Liver (tissue), 9 donors: ENCODE data around the gene ACTN4. TPM values are rescaled to one million over a fixed set of nuclear protein-coding genes. Genes with fewer than 3 reads are reported as not detected.

Source experiments
- DNase-seq: peaks from one replicate; pipeline ENCODE4 v3.0.0-alpha.2; 2017; ENCODE audit warnings: low spot score
- H3K27ac ChIP-seq, 2 donors: one replicate each; pipeline ENCODE4 v1.7.0; 2013; ENCODE audit warnings: inconsistent platforms in 2 of 2, low read length in 2 of 2, control low read depth in 1 of 2, low read depth in 1 of 2, mild to moderate bottlenecking in 1 of 2
- H3K27me3 ChIP-seq, 4 donors: one replicate each; pipeline versions ENCODE4 v1.6.1 to v1.7.0; 2013; ENCODE audit warnings: low read length in 3 of 4, inconsistent platforms in 1 of 4, mild to moderate bottlenecking in 1 of 4, moderate library complexity in 1 of 4; ENCODE audit not compliant: control insufficient read depth in 4 of 4, insufficient read depth in 4 of 4
- H3K36me3 ChIP-seq, 4 donors: one replicate each; pipeline versions ENCODE4 v1.6.1 to v1.7.0; 2013; ENCODE audit warnings: low read length in 3 of 4, mild to moderate bottlenecking in 3 of 4, low read depth in 1 of 4, moderate library complexity in 1 of 4; ENCODE audit not compliant: control insufficient read depth in 4 of 4, insufficient read depth in 3 of 4
- H3K4me1 ChIP-seq, 4 donors: one replicate each; pipeline versions ENCODE4 v1.6.1 to v1.7.0; 2013; ENCODE audit warnings: low read length in 3 of 4, mild to moderate bottlenecking in 3 of 4, moderate library complexity in 1 of 4; ENCODE audit not compliant: control insufficient read depth in 4 of 4, insufficient read depth in 4 of 4
- H3K4me3 ChIP-seq, 3 donors: one replicate each; pipeline versions ENCODE4 v1.6.1 to v1.7.0; 2013; ENCODE audit warnings: low read length in 3 of 3, control low read depth in 1 of 3, low read depth in 1 of 3, mild to moderate bottlenecking in 1 of 3
- H3K9ac ChIP-seq, 2 donors: one replicate each; pipeline ENCODE4 v1.7.0; 2013; ENCODE audit warnings: low read length in 2 of 2, mild to moderate bottlenecking in 2 of 2, moderate library complexity in 2 of 2, control low read depth in 1 of 2, low read depth in 1 of 2
- H3K9me3 ChIP-seq, 4 donors: one replicate each; pipeline versions ENCODE4 v1.6.1 to v1.7.0; 2013; ENCODE audit warnings: low read length in 3 of 4; ENCODE audit not compliant: control insufficient read depth in 4 of 4
- EGR1 ChIP-seq, 2 donors: IDR thresholded peaks; 2 replicates each; pipeline ENCODE4 v1.6.1; 2016 to 2018; ENCODE audit warnings: antibody characterized with exemption in 2 of 2, low read depth in 2 of 2
- FOXA1 ChIP-seq: IDR thresholded peaks from 2 replicates; pipeline ENCODE4 v1.6.1; 2016; ENCODE audit warnings: antibody characterized with exemption
- FOXA2 ChIP-seq: IDR thresholded peaks from 2 replicates; pipeline ENCODE4 v1.6.1; 2016; ENCODE audit warnings: antibody characterized with exemption
- GABPA ChIP-seq, 2 donors: IDR thresholded peaks in 1 of 2; conservative IDR thresholded peaks in 1 of 2; 2 replicates each; pipeline ENCODE4 v1.6.1; 2016; ENCODE audit warnings: antibody characterized with exemption in 2 of 2, mild to moderate bottlenecking in 1 of 2, moderate library complexity in 1 of 2
- HNF4A ChIP-seq, 2 donors: conservative IDR thresholded peaks; 2 replicates each; pipeline ENCODE4 v1.6.1; 2016; ENCODE audit warnings: antibody characterized with exemption in 2 of 2, mild to moderate bottlenecking in 2 of 2
- HNF4G ChIP-seq: IDR thresholded peaks from 2 replicates; pipeline ENCODE4 v1.6.1; 2016; ENCODE audit warnings: antibody characterized with exemption
- JUND ChIP-seq, 2 donors: IDR thresholded peaks; 2 replicates each; pipeline ENCODE4 v1.6.1; 2016; ENCODE audit warnings: antibody characterized with exemption in 2 of 2
- MAX ChIP-seq: IDR thresholded peaks from 2 replicates; pipeline ENCODE4 v1.6.1; 2016; ENCODE audit warnings: antibody characterized with exemption
- NR2F2 ChIP-seq: IDR thresholded peaks from 2 replicates; pipeline ENCODE4 v1.6.1; 2016; ENCODE audit warnings: antibody characterized with exemption
- RAD21 ChIP-seq, 2 donors: IDR thresholded peaks; 2 replicates each; pipeline ENCODE4 v1.6.1; 2016; ENCODE audit warnings: antibody characterized with exemption in 2 of 2, mild to moderate bottlenecking in 2 of 2
- RXRA ChIP-seq, 2 donors: IDR thresholded peaks; 2 replicates each; pipeline ENCODE4 v1.6.1; 2017 to 2018; ENCODE audit warnings: antibody characterized with exemption in 2 of 2, mild to moderate bottlenecking in 1 of 2
- SP1 ChIP-seq: IDR thresholded peaks from 2 replicates; pipeline ENCODE4 v1.6.1; 2018; ENCODE audit warnings: antibody characterized with exemption, mild to moderate bottlenecking
- TAF1 ChIP-seq: conservative IDR thresholded peaks from 2 replicates; pipeline ENCODE4 v1.6.1; 2016; ENCODE audit warnings: antibody characterized with exemption, mild to moderate bottlenecking
- WGBS: extraction: QIAGEN DNeasy Blood & Tissue Kit; methylation state at CpG from one replicate; pipeline ENCODE4 v1.1.7; 2013; 5-methylcytosine and 5-hydroxymethylcytosine counted together
- polyA plus RNA-seq, 2 donors: library from polyadenylated mRNA; stranded (reverse) in 1 of 2; unstranded in 1 of 2; fragments of 200-250 nt in 1 of 2; fragments of >200 nt in 1 of 2; fragmentation: Nextera tagmentation in 1 of 2; extraction: Ambion mirVana in 1 of 2; gene quantifications; one replicate each; pipeline versions ENCODE4 v1.2.1 to v1.2.3, GENCODE V29; 2013 to 2015
- total RNA-seq, 2 donors: library from RNA; depleted of rRNA; stranded (reverse); fragments of >200 nt; gene quantifications; one replicate each; pipeline ENCODE4 v1.2.3, GENCODE V29; 2014
- TF ChIP-seq, protein P1 (sequence below): IDR thresholded peaks from 2 replicates; pipeline ENCODE4 v1.6.1; 2016; ENCODE audit warnings: antibody characterized with exemption, mild to moderate bottlenecking
- TF ChIP-seq, protein P2 (sequence below): IDR thresholded peaks from 2 replicates; pipeline ENCODE4 v1.6.1; 2016; ENCODE audit warnings: antibody characterized with exemption
- TF ChIP-seq, protein P3 (sequence below): IDR thresholded peaks from 2 replicates; pipeline ENCODE4 v1.6.1; 2016; ENCODE audit warnings: antibody characterized with exemption
- TF ChIP-seq, protein P4 (sequence below): fragments of 150-350 bp; IDR thresholded peaks from 2 replicates; pipeline ENCODE4 v1.5.1; 2017; ENCODE audit warnings: improper control_type of control experiment, low read depth, low read length; ENCODE audit not compliant: missing input control
- donor health status: healthy.
- donor health status: healthy.
- donor health status: healthy.
- donor health status: healthy.
- donor health status: healthy.

Gene ACTN4
- total and polyA plus RNA-seq, 4 donors: 35.4 to 164 (median 98.7) TPM

DNA sequence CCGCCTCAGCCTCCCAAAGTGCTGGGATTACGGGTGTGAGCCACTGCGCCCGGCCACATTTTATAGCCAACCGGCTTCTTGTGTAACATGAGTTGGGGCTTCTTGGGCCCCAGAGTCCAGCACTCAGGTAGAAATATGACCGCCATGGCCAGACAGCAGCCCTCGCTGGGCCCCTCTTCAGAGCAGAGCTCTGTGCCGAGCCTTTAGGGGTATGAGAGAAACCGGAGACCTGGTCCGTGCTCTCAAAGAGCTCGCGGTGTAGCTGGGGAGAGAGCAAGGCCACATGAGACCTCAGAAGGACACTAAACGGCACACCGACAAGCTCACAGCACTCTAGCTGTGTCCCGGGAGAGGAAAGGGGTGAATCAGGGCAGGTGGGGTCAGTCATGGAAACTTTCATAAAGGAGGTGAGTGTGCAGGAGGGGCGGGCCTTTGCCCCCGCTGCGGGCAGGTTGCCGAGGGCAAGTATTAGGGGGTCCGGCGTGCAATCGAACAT, 15.8 kb downstream of the ACTN4 start:
- DNase-seq: no peak
- H3K36me3 ChIP-seq: no peaks in the 10 kb centered on the region
- H3K9ac ChIP-seq: no peak overlapping the region

More for the DNA sequence above, 15.8 kb downstream of the ACTN4 start:
- peak overlapping the region in 1 of 2 donors; percentile 92 for H3K27ac ChIP-seq
- no peak overlapping the region for H3K4me3 ChIP-seq
- 93% methylated on average over 22 of the region's 22 CpGs for WGBS
- peaks cover 22 to 71% (median 63%) of the 10 kb centered on the region in 4 donors for H3K4me1 ChIP-seq
- H3K9me3 ChIP-seq: no peaks in the 10 kb centered on the region
- TF ChIP-seq NR2F2 (no peak), FOXA2 (no peak), JUND (IDR thresholded peaks at IDR 0.05) (no peak), HNF4G (no peak), TAF1 (no peak), SP1 (no peak), EGR1 (IDR thresholded peaks at IDR 0.05; ENCODE audit: low read depth in 2 of 2) (no peak), MAX (no peak), RXRA (IDR thresholded peaks at IDR 0.05) (no peak), GABPA (IDR thresholded peaks at IDR 0.05 in 1 of 2, conservative IDR thresholded peaks at IDR 0.05 in 1 of 2) (no peak), FOXA1 (no peak), RAD21 (IDR thresholded peaks at IDR 0.05) (no peak), HNF4A (conservative IDR thresholded peaks at IDR 0.05) (no peak)
- TF ChIP-seq, protein P1, sequence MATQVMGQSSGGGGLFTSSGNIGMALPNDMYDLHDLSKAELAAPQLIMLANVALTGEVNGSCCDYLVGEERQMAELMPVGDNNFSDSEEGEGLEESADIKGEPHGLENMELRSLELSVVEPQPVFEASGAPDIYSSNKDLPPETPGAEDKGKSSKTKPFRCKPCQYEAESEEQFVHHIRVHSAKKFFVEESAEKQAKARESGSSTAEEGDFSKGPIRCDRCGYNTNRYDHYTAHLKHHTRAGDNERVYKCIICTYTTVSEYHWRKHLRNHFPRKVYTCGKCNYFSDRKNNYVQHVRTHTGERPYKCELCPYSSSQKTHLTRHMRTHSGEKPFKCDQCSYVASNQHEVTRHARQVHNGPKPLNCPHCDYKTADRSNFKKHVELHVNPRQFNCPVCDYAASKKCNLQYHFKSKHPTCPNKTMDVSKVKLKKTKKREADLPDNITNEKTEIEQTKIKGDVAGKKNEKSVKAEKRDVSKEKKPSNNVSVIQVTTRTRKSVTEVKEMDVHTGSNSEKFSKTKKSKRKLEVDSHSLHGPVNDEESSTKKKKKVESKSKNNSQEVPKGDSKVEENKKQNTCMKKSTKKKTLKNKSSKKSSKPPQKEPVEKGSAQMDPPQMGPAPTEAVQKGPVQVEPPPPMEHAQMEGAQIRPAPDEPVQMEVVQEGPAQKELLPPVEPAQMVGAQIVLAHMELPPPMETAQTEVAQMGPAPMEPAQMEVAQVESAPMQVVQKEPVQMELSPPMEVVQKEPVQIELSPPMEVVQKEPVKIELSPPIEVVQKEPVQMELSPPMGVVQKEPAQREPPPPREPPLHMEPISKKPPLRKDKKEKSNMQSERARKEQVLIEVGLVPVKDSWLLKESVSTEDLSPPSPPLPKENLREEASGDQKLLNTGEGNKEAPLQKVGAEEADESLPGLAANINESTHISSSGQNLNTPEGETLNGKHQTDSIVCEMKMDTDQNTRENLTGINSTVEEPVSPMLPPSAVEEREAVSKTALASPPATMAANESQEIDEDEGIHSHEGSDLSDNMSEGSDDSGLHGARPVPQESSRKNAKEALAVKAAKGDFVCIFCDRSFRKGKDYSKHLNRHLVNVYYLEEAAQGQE: no peak
- TF ChIP-seq, protein P2, sequence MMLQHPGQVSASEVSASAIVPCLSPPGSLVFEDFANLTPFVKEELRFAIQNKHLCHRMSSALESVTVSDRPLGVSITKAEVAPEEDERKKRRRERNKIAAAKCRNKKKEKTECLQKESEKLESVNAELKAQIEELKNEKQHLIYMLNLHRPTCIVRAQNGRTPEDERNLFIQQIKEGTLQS: no peak
- TF ChIP-seq, protein P3, sequence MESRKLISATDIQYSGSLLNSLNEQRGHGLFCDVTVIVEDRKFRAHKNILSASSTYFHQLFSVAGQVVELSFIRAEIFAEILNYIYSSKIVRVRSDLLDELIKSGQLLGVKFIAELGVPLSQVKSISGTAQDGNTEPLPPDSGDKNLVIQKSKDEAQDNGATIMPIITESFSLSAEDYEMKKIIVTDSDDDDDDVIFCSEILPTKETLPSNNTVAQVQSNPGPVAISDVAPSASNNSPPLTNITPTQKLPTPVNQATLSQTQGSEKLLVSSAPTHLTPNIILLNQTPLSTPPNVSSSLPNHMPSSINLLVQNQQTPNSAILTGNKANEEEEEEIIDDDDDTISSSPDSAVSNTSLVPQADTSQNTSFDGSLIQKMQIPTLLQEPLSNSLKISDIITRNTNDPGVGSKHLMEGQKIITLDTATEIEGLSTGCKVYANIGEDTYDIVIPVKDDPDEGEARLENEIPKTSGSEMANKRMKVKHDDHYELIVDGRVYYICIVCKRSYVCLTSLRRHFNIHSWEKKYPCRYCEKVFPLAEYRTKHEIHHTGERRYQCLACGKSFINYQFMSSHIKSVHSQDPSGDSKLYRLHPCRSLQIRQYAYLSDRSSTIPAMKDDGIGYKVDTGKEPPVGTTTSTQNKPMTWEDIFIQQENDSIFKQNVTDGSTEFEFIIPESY: no peak
- TF ChIP-seq, protein P4, sequence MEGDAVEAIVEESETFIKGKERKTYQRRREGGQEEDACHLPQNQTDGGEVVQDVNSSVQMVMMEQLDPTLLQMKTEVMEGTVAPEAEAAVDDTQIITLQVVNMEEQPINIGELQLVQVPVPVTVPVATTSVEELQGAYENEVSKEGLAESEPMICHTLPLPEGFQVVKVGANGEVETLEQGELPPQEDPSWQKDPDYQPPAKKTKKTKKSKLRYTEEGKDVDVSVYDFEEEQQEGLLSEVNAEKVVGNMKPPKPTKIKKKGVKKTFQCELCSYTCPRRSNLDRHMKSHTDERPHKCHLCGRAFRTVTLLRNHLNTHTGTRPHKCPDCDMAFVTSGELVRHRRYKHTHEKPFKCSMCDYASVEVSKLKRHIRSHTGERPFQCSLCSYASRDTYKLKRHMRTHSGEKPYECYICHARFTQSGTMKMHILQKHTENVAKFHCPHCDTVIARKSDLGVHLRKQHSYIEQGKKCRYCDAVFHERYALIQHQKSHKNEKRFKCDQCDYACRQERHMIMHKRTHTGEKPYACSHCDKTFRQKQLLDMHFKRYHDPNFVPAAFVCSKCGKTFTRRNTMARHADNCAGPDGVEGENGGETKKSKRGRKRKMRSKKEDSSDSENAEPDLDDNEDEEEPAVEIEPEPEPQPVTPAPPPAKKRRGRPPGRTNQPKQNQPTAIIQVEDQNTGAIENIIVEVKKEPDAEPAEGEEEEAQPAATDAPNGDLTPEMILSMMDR: no peak
- no peaks in the 10 kb centered on the region for H3K27me3 ChIP-seq
